Measurements from ENCODE around the gene JAG1.
"Not testable (repeated sequence)": the region's sequence is repeated elsewhere in the genome, so short reads cannot be mapped to it uniquely, and the experiment has no call there.

JAG1 gene

GRCh38 chr20:10610251-10610650 is 63.5 kb downstream of the JAG1 start:
- no peak for DNase-seq (ENCODE audit: low read depth)

- no peak for DNase-seq (ENCODE audit: low read depth)
These were observed 64.0 kb downstream of the JAG1 start for GRCh38 chr20:10609770-10610169.

GRCh38 chr20:10609276-10609675 is 64.5 kb downstream of the JAG1 start:
- DNase-seq (ENCODE audit: low read depth) = peak; percentile 86

GRCh38 chr20:10605547-10606195 is 68.1 kb downstream of the JAG1 start:
- DNase-seq (ENCODE audit: low read depth) = no peak

GRCh38 chr20:10604865-10605440 is 68.8 kb downstream of the JAG1 start:
- peak; percentile 54 for DNase-seq (ENCODE audit: low read depth)

DNA sequence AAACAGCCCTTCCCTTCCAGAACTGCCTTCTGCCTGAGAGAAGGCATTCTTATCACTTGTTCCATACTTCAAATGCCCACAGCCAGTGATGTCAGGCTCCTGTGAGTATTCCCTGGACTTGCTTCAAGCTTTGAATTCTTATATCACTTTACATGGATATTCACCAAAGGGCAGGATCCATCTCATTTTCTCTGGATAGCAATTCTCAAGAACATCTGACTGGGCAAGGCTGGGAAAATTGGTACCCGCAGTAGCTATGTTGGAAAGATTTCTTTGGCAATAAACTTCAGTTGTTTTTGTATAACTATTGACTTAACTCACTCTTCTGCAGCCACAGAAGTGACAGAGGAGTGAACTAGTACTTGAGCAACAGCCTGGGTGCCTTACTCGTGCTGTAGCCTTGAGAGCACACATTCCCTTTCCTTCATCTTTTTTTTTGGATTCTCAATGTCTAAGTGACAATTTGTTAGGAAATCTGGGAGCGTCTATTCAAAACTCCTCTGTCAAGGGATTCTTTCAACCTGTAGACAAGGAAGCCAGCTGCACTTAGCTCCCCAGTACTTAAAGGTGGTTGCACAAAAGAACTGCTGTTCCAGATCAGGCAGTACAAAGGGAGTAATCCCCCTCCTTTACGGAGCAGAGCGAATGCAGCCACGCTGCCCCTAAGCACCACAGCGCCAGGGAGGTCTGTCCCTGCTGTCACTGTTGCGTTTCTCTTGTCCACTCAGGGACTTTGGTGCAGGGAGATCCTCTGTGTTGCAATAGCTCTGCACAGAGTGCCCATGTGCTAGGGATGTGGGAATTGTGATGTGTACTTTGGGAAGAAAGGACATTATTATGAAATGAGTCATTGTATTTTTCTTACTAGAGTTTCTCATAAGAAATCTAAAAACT is 69.6 kb downstream of the JAG1 start:
- peak; percentile 92 for DNase-seq (ENCODE audit: low read depth)

DNA sequence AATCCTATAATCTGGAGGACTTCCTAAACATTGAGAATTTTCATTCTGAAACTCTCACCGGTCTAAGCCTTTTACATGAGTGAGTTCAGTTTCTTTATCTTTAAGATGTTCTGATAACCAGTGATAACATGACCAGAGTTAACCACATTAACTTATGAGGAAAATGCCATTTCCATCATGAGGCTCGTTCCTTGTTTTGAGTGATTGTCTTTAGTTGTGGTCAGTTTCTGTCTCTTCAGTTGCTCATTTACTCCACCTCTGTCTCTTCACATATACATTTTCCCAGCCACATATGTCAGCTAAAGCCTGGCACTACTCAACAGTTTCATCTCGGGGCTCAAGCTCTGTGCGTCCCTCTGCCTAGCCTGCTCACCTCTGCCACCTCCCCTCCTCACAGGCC is 70.4 kb downstream of the JAG1 start:
- DNase-seq (ENCODE audit: low read depth) = no peak

- no peak for DNase-seq (ENCODE audit: low read depth)
These were observed 71.5 kb downstream of the JAG1 start for GRCh38 chr20:10602221-10602871.

GRCh38 chr20:10597637-10598036 is 76.2 kb downstream of the JAG1 start:
- DNase-seq (ENCODE audit: low read depth) = no peak

DNA sequence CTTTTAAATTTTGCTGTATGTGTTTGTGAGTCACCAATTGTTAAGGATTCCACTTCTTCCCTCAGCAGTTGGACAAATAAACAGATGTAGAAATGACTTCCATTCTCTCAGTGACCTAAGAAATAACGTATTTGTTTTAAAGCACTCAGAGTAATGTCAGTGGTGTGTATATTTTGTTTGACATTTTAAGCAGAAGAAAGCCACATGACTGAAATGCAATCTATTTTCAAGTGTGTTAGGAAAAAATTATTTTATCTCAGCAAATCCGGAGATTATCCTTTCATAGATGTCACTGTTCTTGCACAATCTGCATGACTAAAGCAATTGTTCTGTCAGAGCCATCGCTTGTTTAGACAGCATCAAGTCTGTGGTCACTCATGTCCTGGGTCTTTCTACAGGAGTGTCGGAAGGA is 77.1 kb downstream of the JAG1 start:
- peak; percentile 93 for DNase-seq (ENCODE audit: low read depth)

DNA sequence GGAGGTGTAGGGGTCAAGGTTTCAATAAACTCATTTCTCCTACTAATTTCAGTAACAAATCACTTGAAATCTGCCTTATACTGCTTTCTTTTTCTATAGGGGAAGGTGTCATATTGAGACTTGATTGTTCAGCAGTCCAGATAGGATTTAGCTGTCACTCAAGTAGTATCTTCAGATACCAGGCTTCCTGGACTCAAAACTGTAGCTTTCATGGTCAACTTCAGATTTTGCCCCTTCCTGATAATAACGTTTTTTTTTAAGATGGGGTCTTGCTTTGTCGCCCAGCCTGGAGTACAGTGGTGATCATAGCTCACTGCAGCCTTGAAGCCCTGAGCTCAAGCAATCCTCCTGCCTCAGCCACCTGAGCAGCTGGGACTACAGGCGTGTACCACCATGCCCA is 77.8 kb downstream of the JAG1 start:
- no peak for DNase-seq (ENCODE audit: low read depth)

GRCh38 chr20:10595266-10595665 is 78.5 kb downstream of the JAG1 start:
- no peak for DNase-seq (ENCODE audit: low read depth)

DNA sequence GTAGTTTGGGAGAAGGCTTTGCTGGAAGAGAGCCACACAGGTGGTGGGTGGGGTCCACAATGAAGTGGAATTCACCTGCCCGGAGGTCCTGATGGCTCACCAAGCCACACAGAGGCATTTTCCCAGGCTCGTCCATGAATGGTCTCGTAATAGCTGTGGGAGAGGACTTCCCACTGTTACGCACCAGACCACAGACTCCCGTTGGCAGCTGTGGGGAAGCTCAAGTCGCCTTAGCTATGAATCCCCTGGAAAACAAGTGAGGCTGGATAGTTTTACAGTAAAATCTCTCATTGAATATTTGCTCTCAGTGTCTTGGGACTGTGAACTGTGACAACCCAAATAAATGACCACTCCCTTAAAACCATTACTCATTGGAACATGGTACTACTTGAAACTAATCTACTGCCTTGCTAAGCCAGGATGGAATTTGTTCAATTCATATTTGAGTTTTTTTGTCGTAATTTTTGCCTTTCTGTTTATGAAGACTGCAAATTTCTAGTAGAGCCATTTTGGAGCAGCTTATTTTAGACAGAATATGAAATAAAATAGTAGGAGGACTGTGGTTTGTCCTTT is 79.4 kb downstream of the JAG1 start:
- peak; percentile 21 for DNase-seq (ENCODE audit: low read depth)

DNA sequence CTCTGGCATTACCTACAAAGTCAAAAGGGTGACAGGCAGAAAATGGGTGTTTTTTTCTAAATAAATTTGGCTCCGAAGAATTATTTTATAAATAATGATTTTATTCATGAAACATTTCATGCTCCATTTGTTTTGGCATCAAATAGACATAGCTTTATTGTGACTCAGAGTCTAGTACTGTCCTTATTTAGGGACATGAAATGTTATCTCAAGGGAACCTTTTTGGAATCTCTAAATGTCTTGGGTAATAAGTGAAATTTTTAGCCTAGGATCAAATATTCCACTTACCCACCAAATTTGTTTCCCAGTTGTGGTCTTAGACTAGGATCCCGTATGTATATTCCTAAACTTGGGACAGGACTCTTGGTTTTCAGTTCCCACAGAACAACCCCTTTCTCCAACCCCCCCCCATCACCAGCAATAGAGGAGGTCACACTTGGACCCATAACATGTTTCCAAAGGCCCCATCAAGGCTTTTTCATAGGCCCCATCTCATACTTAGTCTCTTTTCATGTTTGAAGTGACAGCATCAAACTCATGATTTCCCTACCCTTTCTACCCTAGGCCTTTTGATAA is 81.8 kb downstream of the JAG1 start:
- DNase-seq (ENCODE audit: low read depth) = peak; percentile 63

- no peak for DNase-seq (ENCODE audit: low read depth)
These were observed 82.7 kb downstream of the JAG1 start for GRCh38 chr20:10590950-10591671.

- not testable (repeated sequence) for DNase-seq (ENCODE audit: low read depth)
These were observed 83.4 kb downstream of the JAG1 start for GRCh38 chr20:10590446-10590845.
